H1 (cell line): ENCODE results near the gene DNLZ. TPM values are rescaled to one million over a fixed set of nuclear protein-coding genes. Genes with fewer than 3 reads are reported as not detected.

Experiments
- CTCF ChIA-PET: fragments of 300-600 bp; sonication (Branson Sonifier 250); formaldehyde crosslinking; loops from one replicate; lab custom pipeline; 2021; ENCODE audit not compliant: partially characterized antibody; lab: Charles Lee
- POLR2A ChIA-PET: fragments of 300-600 bp; sonication (Branson Sonifier 250); formaldehyde crosslinking; loops from one replicate; lab custom pipeline; 2021; ENCODE audit warnings: inconsistent platforms; ENCODE audit not compliant: partially characterized antibody; lab: Charles Lee
- DNase-seq, 2 experiments: peaks; one replicate each; pipeline versions ENCODE4 v3.0.0 to v3.0.0-alpha.2; 2010 to 2022; ENCODE audit warnings: low spot score in 2 of 2, low read depth in 1 of 2, mixed read lengths in 1 of 2
- FAIRE-seq: peaks from 2 replicates; lab custom pipeline; 2011; peaks lifted over from hg19 to GRCh38; lab: Jason Lieb, UNC
- H2AFZ ChIP-seq: 2 replicates; pipeline ENCODE4 v1.8.1; 2012; ENCODE audit warnings: low read length, inconsistent platforms
- H2AK5ac ChIP-seq: 2 replicates; pipeline ENCODE4 v1.6.1; 2013; ENCODE audit warnings: low read depth, low read length
- H2BK120ac ChIP-seq: replicated peaks from 2 replicates; pipeline ENCODE3; 2013; ENCODE audit warnings: low read depth, low read length, inconsistent platforms
- H2BK12ac ChIP-seq: 2 replicates; pipeline ENCODE4 v1.6.1; 2013; ENCODE audit warnings: low read depth, low read length
- H2BK15ac ChIP-seq: 2 replicates; pipeline ENCODE4 v1.6.1; 2013; ENCODE audit warnings: low read length
- H2BK20ac ChIP-seq: 2 replicates; pipeline ENCODE4 v1.6.1; 2013; ENCODE audit warnings: low read length
- H2BK5ac ChIP-seq: 2 replicates; pipeline ENCODE4 v1.6.1; 2013; ENCODE audit warnings: low read depth, low read length
- H3K14ac ChIP-seq: 2 replicates; pipeline ENCODE4 v1.6.1; 2013; ENCODE audit warnings: inconsistent platforms; ENCODE audit not compliant: insufficient read length
- H3K18ac ChIP-seq: 2 replicates; pipeline ENCODE4 v1.6.1; 2013; ENCODE audit warnings: low read length; ENCODE audit errors: extremely low read depth
- H3K23ac ChIP-seq: 2 replicates; pipeline ENCODE4 v1.6.1; 2013; ENCODE audit warnings: inconsistent platforms; ENCODE audit not compliant: insufficient read length
- H3K23me2 ChIP-seq: 2 replicates; pipeline ENCODE4 v1.6.1; 2013; ENCODE audit warnings: low read depth, low read length
- H3K27ac ChIP-seq: 2 replicates; pipeline ENCODE4 v1.6.1; 2011; ENCODE audit warnings: low read depth, low read length, inconsistent platforms
- H3K27me3 ChIP-seq, 4 experiments: replicated peaks in 1 of 4; 1 replicate in 1 of 4; 2 replicates in 3 of 4; pipeline versions ENCODE4 v1.6.1 to v1.8.1; 2011 to 2013; ENCODE audit warnings: low read length in 3 of 4, mild to moderate bottlenecking in 3 of 4, inconsistent platforms in 2 of 4, mixed read lengths in 2 of 4, moderate library complexity in 1 of 4; ENCODE audit not compliant: control insufficient read depth in 3 of 4, insufficient read depth in 3 of 4; ENCODE audit errors: extremely low read depth in 1 of 4
- H3K36me3 ChIP-seq, 4 experiments: 2 replicates each; pipeline versions ENCODE4 v1.6.1 to v1.8.1; 2011 to 2013; ENCODE audit warnings: mild to moderate bottlenecking in 4 of 4, low read length in 3 of 4, moderate library complexity in 2 of 4, control low read depth in 1 of 4, inconsistent platforms in 1 of 4; ENCODE audit not compliant: insufficient read depth in 4 of 4, control insufficient read depth in 2 of 4
- H3K4ac ChIP-seq: replicated peaks from 2 replicates; pipeline ENCODE3; 2013; ENCODE audit warnings: low read length, low read depth, mixed read lengths, inconsistent platforms; ENCODE audit not compliant: insufficient read length
- H3K4me1 ChIP-seq, 4 experiments: replicated peaks in 1 of 4; 1 replicate in 1 of 4; 2 replicates in 3 of 4; pipeline versions ENCODE4 v1.6.1 to v1.8.1; 2011 to 2013; ENCODE audit warnings: low read length in 3 of 4, inconsistent platforms in 2 of 4, mixed read lengths in 1 of 4; ENCODE audit not compliant: insufficient read depth in 4 of 4, control insufficient read depth in 3 of 4
- H3K4me2 ChIP-seq, 2 experiments: 2 replicates each; pipeline versions ENCODE4 v1.6.1 to v1.8.1; 2011 to 2013; ENCODE audit warnings: low read depth in 2 of 2, low read length in 2 of 2, control low read depth in 1 of 2, inconsistent platforms in 1 of 2, mild to moderate bottlenecking in 1 of 2; ENCODE audit not compliant: insufficient read depth in 1 of 2
- H3K4me3 ChIP-seq, 4 experiments: fragments of 200-600, 300-600 bp in 1 of 4; sonication (generic), shearing (Covaris generic), sonication (Bioruptor Twin) in 1 of 4; 2 replicates each; pipeline versions ENCODE4 v1.5.1 to v1.8.1; 2011 to 2016; ENCODE audit warnings: low read length in 4 of 4, low read depth in 3 of 4, control low read depth in 2 of 4, inconsistent platforms in 2 of 4, mild to moderate bottlenecking in 2 of 4, mixed read lengths in 1 of 4, moderate library complexity in 1 of 4; ENCODE audit not compliant: insufficient read depth in 2 of 4; ENCODE audit errors: extremely low read depth in 1 of 4
- H3K56ac ChIP-seq: replicated peaks from 2 replicates; pipeline ENCODE3; 2013; ENCODE audit warnings: low read depth, mild to moderate bottlenecking, mixed read lengths, low read length, inconsistent platforms; ENCODE audit not compliant: insufficient read length
- H3K79me1 ChIP-seq: 2 replicates; pipeline ENCODE4 v1.6.1; 2013; ENCODE audit warnings: low read depth, low read length, control low read depth
- H3K79me2 ChIP-seq, 2 experiments: 2 replicates each; pipeline versions ENCODE4 v1.6.1 to v1.8.1; 2012 to 2013; ENCODE audit warnings: low read length in 2 of 2, mild to moderate bottlenecking in 2 of 2, inconsistent platforms in 1 of 2; ENCODE audit not compliant: insufficient read depth in 2 of 2, control insufficient read depth in 1 of 2
- H3K9ac ChIP-seq, 4 experiments: replicated peaks in 1 of 4; 1 replicate in 1 of 4; 2 replicates in 3 of 4; pipeline versions ENCODE4 v1.6.1 to v1.8.1; 2011 to 2013; ENCODE audit warnings: low read depth in 3 of 4, low read length in 3 of 4, control low read depth in 2 of 4, mild to moderate bottlenecking in 2 of 4, moderate library complexity in 2 of 4, inconsistent platforms in 1 of 4; ENCODE audit errors: extremely low read depth in 1 of 4
- H3K9me3 ChIP-seq, 2 experiments: 2 replicates each; pipeline versions ENCODE4 v1.6.1 to v1.8.1; 2012 to 2013; ENCODE audit warnings: mild to moderate bottlenecking in 2 of 2, moderate library complexity in 2 of 2, control low read depth in 1 of 2, inconsistent platforms in 1 of 2, low read depth in 1 of 2, low read length in 1 of 2, mixed read lengths in 1 of 2; ENCODE audit not compliant: insufficient read depth in 2 of 2
- H4K20me1 ChIP-seq, 2 experiments: replicated peaks in 1 of 2; 2 replicates each; pipeline versions ENCODE3 to v1.8.1; 2011 to 2013; ENCODE audit warnings: inconsistent platforms in 2 of 2, low read length in 2 of 2, mild to moderate bottlenecking in 1 of 2; ENCODE audit not compliant: insufficient read depth in 2 of 2, control insufficient read depth in 1 of 2
- H4K5ac ChIP-seq: 2 replicates; pipeline ENCODE4 v1.6.1; 2013; ENCODE audit warnings: low read length, low read depth, mixed read lengths, inconsistent platforms; ENCODE audit not compliant: insufficient read length
- H4K8ac ChIP-seq: 2 replicates; pipeline ENCODE4 v1.8.0; 2013; ENCODE audit warnings: mild to moderate bottlenecking, moderate library complexity, low read length, inconsistent platforms; ENCODE audit not compliant: insufficient read depth; ENCODE audit errors: extremely low read depth
- H4K91ac ChIP-seq: replicated peaks from 2 replicates; pipeline ENCODE3; 2013; ENCODE audit warnings: low read length, mixed read lengths, inconsistent platforms; ENCODE audit not compliant: insufficient read length
- GABPA ChIP-seq: IDR thresholded peaks from 2 replicates; pipeline ENCODE4 v1.6.1; 2011; ENCODE audit warnings: mild to moderate bottlenecking, low read length, moderate library complexity, borderline replicate concordance; ENCODE audit not compliant: insufficient read depth
- ZNF274 ChIP-seq: IDR thresholded peaks from 2 replicates; pipeline ENCODE4 v1.7.0; 2012; ENCODE audit warnings: low read length, borderline replicate concordance; ENCODE audit errors: extremely low read depth
- WGBS, 2 experiments: shearing (Covaris generic) in 1 of 2; methylation state at CpG; one replicate each; pipeline versions ENCODE4 v1.1.6 to v1.1.7; 2013 to 2015; ENCODE audit warnings: low lambda C conversion rate in 2 of 2, mixed read lengths in 2 of 2, inconsistent platforms in 1 of 2, low coverage in 1 of 2, missing lambda C conversion rate in 1 of 2; ENCODE audit not compliant: insufficient replicate concordance in 2 of 2, insufficient coverage in 1 of 2, insufficient read length in 1 of 2; ENCODE audit errors: extremely low coverage in 1 of 2, missing lambda C conversion rate in 1 of 2; 5-methylcytosine and 5-hydroxymethylcytosine counted together
- polyA plus RNA-seq, 7 experiments: library from polyadenylated mRNA; depleted of rRNA in 3 of 7; stranded (reverse) in 5 of 7; unstranded in 2 of 7; fragments of >200 nt in 5 of 7; fragments of 200-250 nt in 2 of 7; gene quantifications; 1 replicate in 5 of 7; 2 replicates in 1 of 7; 4 replicates in 1 of 7; pipeline versions ENCODE4 v1.2.1 to v1.2.3, GENCODE V29; 2011 to 2013; ENCODE audit warnings: missing spikeins in 2 of 7, mixed read lengths in 2 of 7
- total RNA-seq: library from RNA; stranded (reverse); fragmentation: NEBNext Ultra II Directional; extraction: Animal tissue kit (Norgen Biotek cat#: 25700); gene quantifications from 2 replicates; pipeline ENCODE4 v1.2.1, GENCODE V29; 2021

Gene DNLZ
- total and polyA plus RNA-seq, 2 of the 8 experiments (the other 6 are each of a cell fraction or from before 2014, with no cell fraction given): 11.6 to 17.9 TPM

DNA sequence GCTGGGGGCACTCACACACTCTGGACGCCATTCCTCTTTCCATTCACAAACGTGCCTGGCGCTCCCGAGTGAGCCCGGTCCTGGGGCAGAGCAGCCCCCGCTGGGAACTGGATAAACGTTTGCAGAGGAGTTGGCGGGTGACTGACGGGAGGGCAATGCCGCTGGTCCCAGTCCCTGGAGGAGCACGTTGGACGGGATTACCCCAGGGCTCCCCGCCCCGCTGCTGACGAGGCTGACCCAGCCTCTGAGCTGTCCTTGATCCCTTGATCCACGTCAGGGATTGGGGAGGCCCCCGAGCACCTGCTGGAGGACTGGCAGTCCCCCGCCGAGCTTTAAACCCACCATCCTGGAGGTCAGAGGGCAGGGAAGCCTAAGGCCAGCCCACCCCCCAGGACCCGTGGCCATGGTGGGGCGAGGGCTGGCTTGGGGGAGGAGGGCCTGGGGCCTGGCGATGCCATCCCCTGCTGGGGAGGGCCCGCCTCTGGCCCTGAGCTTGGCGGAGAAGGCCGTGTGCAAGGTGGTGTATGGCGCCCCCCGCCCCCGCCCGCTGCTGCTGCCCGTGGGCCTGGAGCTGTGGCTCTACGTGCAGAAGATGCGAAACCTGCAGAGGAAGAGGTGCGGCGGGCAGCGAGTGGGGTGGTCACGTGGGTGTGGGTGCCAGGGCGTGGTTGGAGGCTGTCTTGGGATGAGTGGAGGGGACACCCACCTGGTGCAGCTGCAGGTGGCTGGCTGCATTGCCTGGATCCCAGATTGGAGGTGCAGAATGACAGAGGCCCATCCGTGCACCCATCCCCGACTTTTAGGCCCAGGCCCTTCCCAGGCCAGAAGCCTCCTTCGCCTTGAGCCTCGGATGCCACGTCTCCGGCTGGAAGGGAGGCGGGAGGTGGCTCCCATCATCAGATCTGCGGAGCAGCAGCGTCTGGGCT is 31.7 kb downstream of the DNLZ start:
- H2BK5ac ChIP-seq: no peak overlapping the region
- no peak overlapping the region for H3K23ac ChIP-seq
- ChIA-PET CTCF (no interaction called here), POLR2A (interaction anchor here (0.9 to 2.8 kb wide), 3 partner anchors 10 to 31 kb away, joined by 3 to 7 read pairs (median 4); partner anchors contain the start of gene DNLZ)
- H4K20me1 ChIP-seq: peaks cover 0 to 8% of the 10 kb centered on the region in 2 experiments
- FAIRE-seq: no peak
- H4K5ac ChIP-seq: no peak overlapping the region
- no peak overlapping the region for H3K4me3 ChIP-seq
- 0 out of 2 replicates have a peak, but pooled peaks have one; percentile 45 for TF ChIP-seq GABPA
- no peak for TF ChIP-seq ZNF274
- no peak overlapping the region for H3K9ac ChIP-seq
- no peak overlapping the region for H2BK20ac ChIP-seq
- H3K56ac ChIP-seq: no peak overlapping the region
- H3K4ac ChIP-seq: no peak overlapping the region
- no peaks in the 10 kb centered on the region for H3K36me3 ChIP-seq
- no peak overlapping the region for H3K27ac ChIP-seq
- H3K79me2 ChIP-seq: no peaks in the 10 kb centered on the region
- 0 out of 2 replicates have a peak, but pooled peaks cover 2% of the 10 kb centered on the region for H3K79me1 ChIP-seq
- H2AK5ac ChIP-seq: no peak overlapping the region
- H3K18ac ChIP-seq: no peak overlapping the region
- no peak overlapping the region for H2BK120ac ChIP-seq
- no peak overlapping the region for H2AFZ ChIP-seq
- peaks cover 0 to 19% (median 10%) of the 10 kb centered on the region in 4 experiments; a peak in 6 of 7 replicates for H3K4me1 ChIP-seq
- H3K23me2 ChIP-seq: peaks cover 4% of the 10 kb centered on the region; the same call in 1 of the 2 replicates
- no peak overlapping the region for H2BK15ac ChIP-seq
- H4K8ac ChIP-seq: no peak overlapping the region
- no peak overlapping the region for H3K4me2 ChIP-seq
- H3K9me3 ChIP-seq: no peaks in the 10 kb centered on the region
- no peak for DNase-seq
- H3K27me3 ChIP-seq: no peaks in the 10 kb centered on the region
- H3K14ac ChIP-seq: no peak overlapping the region
- no peak overlapping the region for H2BK12ac ChIP-seq
- no peak overlapping the region for H4K91ac ChIP-seq
- WGBS, 2 experiments: 93% methylated on average over 39 of the region's 46 CpGs; no CpG with 5 or more reads in 1 of the 2 experiments
